ENCODE measurements around the gene MXD1.

MXD1 gene

GRCh38 chr2:69983392-69983966 lies 68.6 kb downstream of the MXD1 start:
- DNase-seq = no peak

GRCh38 chr2:69985216-69985615 lies 70.3 kb downstream of the MXD1 start:
- DNase-seq = no peak

GRCh38 chr2:69985688-69986087 lies 70.8 kb downstream of the MXD1 start:
- no peak for DNase-seq

- DNase-seq = no peak
These were observed 71.8 kb downstream of the MXD1 start for GRCh38 chr2:69986691-69987090.

- no peak for DNase-seq
These were observed 73.3 kb downstream of the MXD1 start for GRCh38 chr2:69988086-69988635.

GRCh38 chr2:69989009-69989408 lies 74.1 kb downstream of the MXD1 start:
- DNase-seq = no peak

GRCh38 chr2:69989441-69990105 lies 74.7 kb downstream of the MXD1 start:
- DNase-seq = no peak
